GM12878 (cell line): Measurements from ENCODE around the gene CABLES1. TPM values are rescaled to one million over a fixed set of nuclear protein-coding genes. Genes with fewer than 3 reads are reported as not detected.

Experiments
- ATAC-seq: fragments of 200-7000 bp; cut with Tn5 transposase; 3 replicates; pipeline ENCODE4 v1.9.1; 2020; ENCODE audit warnings: mild to moderate bottlenecking, moderate library complexity
- BruUV-seq: library from RNA; stranded (reverse); fragments of 400-500 nt; replicated peaks from 2 replicates; lab custom pipeline; 2021; lab: Mats Ljungman, UMichigan
- CTCF ChIA-PET: fragments of 300-600 bp; sonication (Branson Sonifier 250); formaldehyde crosslinking; extraction: SDS; loops from one replicate; lab custom pipeline; 2021; ENCODE audit warnings: inconsistent platforms; lab: Yijun Ruan, JAX
- POLR2A ChIA-PET: fragments of 350-600 bp; formaldehyde crosslinking; extraction: SDS; loops from one replicate; lab custom pipeline; 2021; ENCODE audit warnings: inconsistent platforms; lab: Charles Lee
- RAD21 ChIA-PET: fragments of 300-600 bp; sonication (Branson Sonifier 250); formaldehyde crosslinking; loops from one replicate; lab custom pipeline; 2023; ENCODE audit warnings: antibody characterized with exemption; ENCODE audit not compliant: unreplicated experiment; lab: Charles Lee
- SMC1A ChIA-PET: fragments of 300-600 bp; sonication (Branson Sonifier 250); formaldehyde crosslinking; loops from one replicate; lab custom pipeline; 2023; ENCODE audit not compliant: unreplicated experiment, uncharacterized antibody; lab: Charles Lee
- DNase-seq: peaks from one replicate; pipeline ENCODE4 v3.0.0-alpha.2; 2011; ENCODE audit warnings: low read depth, low spot score
- FAIRE-seq: peaks from 3 replicates; lab custom pipeline; 2011; peaks lifted over from hg19 to GRCh38; lab: Jason Lieb, UNC
- H2AFZ ChIP-seq: 2 replicates; pipeline ENCODE4 v1.6.0; 2011; ENCODE audit warnings: low read depth, low read length, control low read depth; ENCODE audit not compliant: control insufficient read depth
- H3K27ac ChIP-seq: 2 replicates; pipeline ENCODE4 v1.5.1; 2011; ENCODE audit warnings: control low read depth; ENCODE audit not compliant: control insufficient read depth, insufficient read depth
- H3K27me3 ChIP-seq, 2 experiments: replicated peaks in 1 of 2; 2 replicates each; pipeline versions ENCODE4 v1.6.0 to v1.6.1; 2011; ENCODE audit warnings: low read length in 1 of 2; ENCODE audit not compliant: control insufficient read depth in 2 of 2, insufficient read depth in 2 of 2
- H3K36me3 ChIP-seq, 2 experiments: 2 replicates each; pipeline ENCODE4 v1.5.1; 2011; ENCODE audit warnings: low read length in 1 of 2; ENCODE audit not compliant: control insufficient read depth in 2 of 2, insufficient read depth in 2 of 2
- H3K4me1 ChIP-seq: 2 replicates; pipeline ENCODE4 v1.6.1; 2011; ENCODE audit warnings: mild to moderate bottlenecking, low read length, moderate library complexity, mixed read lengths; ENCODE audit not compliant: control insufficient read depth, insufficient read depth
- H3K4me2 ChIP-seq: 2 replicates; pipeline ENCODE4 v1.6.0; 2011; ENCODE audit warnings: control low read depth; ENCODE audit not compliant: control insufficient read depth, insufficient read depth
- H3K4me3 ChIP-seq: fragments of 200-600 bp; sonication (generic); 2 replicates; pipeline ENCODE4 v1.5.1; 2016
- H3K79me2 ChIP-seq: 2 replicates; pipeline ENCODE4 v1.6.0; 2011; ENCODE audit warnings: low read length; ENCODE audit not compliant: control insufficient read depth, insufficient read depth
- H3K9ac ChIP-seq: 2 replicates; pipeline ENCODE4 v1.8.0; 2011; ENCODE audit warnings: low read length, control low read depth, mixed read lengths; ENCODE audit not compliant: control insufficient read depth, insufficient read depth
- H3K9me3 ChIP-seq: replicated peaks from 3 replicates; pipeline ENCODE4 v1.5.1; 2011; ENCODE audit warnings: mild to moderate bottlenecking, low read length; ENCODE audit not compliant: control insufficient read depth, insufficient read depth
- H4K20me1 ChIP-seq: 2 replicates; pipeline ENCODE4 v1.6.0; 2011; ENCODE audit not compliant: control insufficient read depth, insufficient read depth
- CHD4 ChIP-seq: fragments of 200-600 bp; sonication (generic); IDR thresholded peaks from 2 replicates; pipeline ENCODE4 v1.6.1; 2016; ENCODE audit warnings: mild to moderate bottlenecking
- CREB1 ChIP-seq: IDR thresholded peaks from 2 replicates; pipeline ENCODE4 v1.6.1; 2012; ENCODE audit warnings: low read depth, mild to moderate bottlenecking, inconsistent platforms
- FOXK2 ChIP-seq: fragments of 450-650 bp; IDR thresholded peaks from 2 replicates; pipeline ENCODE4 v1.6.1; 2017; ENCODE audit warnings: mild to moderate bottlenecking, moderate library complexity
- HCFC1 ChIP-seq: fragments of 150-350 bp; IDR thresholded peaks from 2 replicates; pipeline ENCODE4 v1.6.1; 2014; ENCODE audit warnings: low read length
- HDAC6 ChIP-seq: fragments of 200-600 bp; sonication (generic); IDR thresholded peaks from one replicate; pipeline ENCODE4 v1.8.0; 2017; ENCODE audit warnings: antibody characterized with exemption; ENCODE audit not compliant: unreplicated experiment
- HDGF ChIP-seq: fragments of 450-650 bp; IDR thresholded peaks from 2 replicates; pipeline ENCODE4 v1.6.1; 2016; ENCODE audit warnings: antibody characterized with exemption
- IKZF2 ChIP-seq, 2 experiments: fragments of 450-650 bp; IDR thresholded peaks; 2 replicates each; pipeline ENCODE4 v1.6.1; 2017; ENCODE audit warnings: mild to moderate bottlenecking in 2 of 2, moderate library complexity in 2 of 2
- MYC ChIP-seq: IDR thresholded peaks from 2 replicates; pipeline ENCODE4 v1.6.1; 2011; ENCODE audit warnings: mild to moderate bottlenecking, low read length, moderate library complexity, inconsistent platforms; ENCODE audit not compliant: insufficient read depth, insufficient replicate concordance, insufficient read length, severe bottlenecking
- PRDM15 ChIP-seq: fragments of 450-650 bp; formaldehyde crosslinking; IDR thresholded peaks from 2 replicates; pipeline ENCODE4 v1.4.0; 2020; ENCODE audit warnings: mild to moderate bottlenecking, moderate library complexity
- SIX5 ChIP-seq: IDR thresholded peaks from 2 replicates; pipeline ENCODE4 v1.6.1; 2011; ENCODE audit warnings: mild to moderate bottlenecking, low read depth, low read length, moderate library complexity; ENCODE audit not compliant: severe bottlenecking
- SMARCA5 ChIP-seq: fragments of 450-650 bp; IDR thresholded peaks from 2 replicates; pipeline ENCODE4 v1.6.1; 2017; ENCODE audit warnings: mild to moderate bottlenecking
- YBX1 ChIP-seq: fragments of 450-650 bp; IDR thresholded peaks from 2 replicates; pipeline ENCODE4 v1.6.1; 2016; ENCODE audit warnings: antibody characterized with exemption
- ZNF207 ChIP-seq: fragments of 450-650 bp; IDR thresholded peaks from 2 replicates; pipeline ENCODE4 v1.6.1; 2014; ENCODE audit warnings: antibody characterized with exemption, mild to moderate bottlenecking, borderline replicate concordance
- ZNF217 ChIP-seq: fragments of 450-650 bp; IDR thresholded peaks from 2 replicates; pipeline ENCODE4 v1.6.1; 2017; ENCODE audit warnings: antibody characterized with exemption, mild to moderate bottlenecking
- WGBS: methylation state at CpG from one replicate; pipeline ENCODE4 v1.1.6; 2016; ENCODE audit warnings: low lambda C conversion rate; ENCODE audit not compliant: insufficient replicate concordance, insufficient coverage; ENCODE audit errors: missing lambda C conversion rate; 5-methylcytosine and 5-hydroxymethylcytosine counted together
- in situ Hi-C: fragments of 300-500 bp; cut with MboI; formaldehyde crosslinking; loops from 9 replicates; pipeline ENCODE4 v1.14.3; 2018; ENCODE audit warnings: mixed read lengths
- intact Hi-C: fragments of 100-400 bp; cut with micrococcal nuclease; formaldehyde crosslinking; loops from one replicate; pipeline ENCODE4 v1.14.2; 2022; ENCODE audit not compliant: unreplicated experiment
- polyA plus RNA-seq, 11 experiments: library from polyadenylated mRNA; depleted of rRNA in 4 of 11; unstranded in 6 of 11; stranded (reverse) in 5 of 11; fragments of >200 nt; fragmentation: Nextera tagmentation in 4 of 11; fragmentation: Illumina TruSeq in 1 of 11; extraction: Ambion mirVana in 4 of 11; extraction: Trizol in 1 of 11; gene quantifications; 1 replicate in 1 of 11; 2 replicates in 10 of 11; pipeline versions ENCODE4 v1.2.1 to v1.2.3, GENCODE V29; 2011 to 2016; ENCODE audit warnings: inconsistent platforms in 2 of 11, missing spikeins in 2 of 11, low read depth in 1 of 11
- total RNA-seq, 4 experiments: library from RNA; depleted of rRNA in 3 of 4; stranded (reverse); fragments of >200 nt in 3 of 4; fragmentation: Illumina TruSeq in 1 of 4; extraction: Trizol in 1 of 4; gene quantifications; 2 replicates each; pipeline versions ENCODE4 v1.2.1 to v1.2.3, GENCODE V29; 2013 to 2021
- TF ChIP-seq, protein P1 (sequence below): fragments of 150-350 bp; IDR thresholded peaks from 2 replicates; pipeline ENCODE4 v1.6.1; 2016; ENCODE audit warnings: low read depth, low read length
- TF ChIP-seq, protein P2 (sequence below): fragments of 450-650 bp; IDR thresholded peaks from 2 replicates; pipeline ENCODE4 v1.6.1; 2016; ENCODE audit warnings: mild to moderate bottlenecking

Gene CABLES1
- total and polyA plus RNA-seq, 10 of the 15 experiments (the other 5 are each of a cell fraction or from before 2014, with no cell fraction given) = 2.9 to 27.2 (median 8.2) TPM

GRCh38 chr18:23178661-23179081, 43.4 kb downstream of the CABLES1 start:
- DNase-seq (no peak), ATAC-seq (no peak), FAIRE-seq (no peak)
- H3K27me3 ChIP-seq = no peaks in the 10 kb centered on the region
- intact Hi-C loops (no loop called here), in situ Hi-C loops (no loop called here)
- peaks cover 0 to 11% of the 10 kb centered on the region in 2 experiments; a peak in 2 of 4 replicates for H3K36me3 ChIP-seq
- no peak overlapping the region for H2AFZ ChIP-seq
- H3K9me3 ChIP-seq = no peaks in the 10 kb centered on the region
- no peak overlapping the region for H3K4me2 ChIP-seq
- no peaks in the 10 kb centered on the region for H3K4me1 ChIP-seq
- ChIA-PET SMC1A (no interaction called here), CTCF (no interaction called here), RAD21 (no interaction called here), POLR2A (no interaction called here)
- H3K79me2 ChIP-seq = peaks cover 1% of the 10 kb centered on the region
- H3K4me3 ChIP-seq = no peak overlapping the region
- H3K9ac ChIP-seq = no peak overlapping the region
- BruUV-seq = no TSS peak
- H3K27ac ChIP-seq = no peak overlapping the region
- H4K20me1 ChIP-seq = no peaks in the 10 kb centered on the region
- 86% methylated on average over 6 of the region's 6 CpGs for whole genome bisulfite sequencing
- TF ChIP-seq, protein P1, sequence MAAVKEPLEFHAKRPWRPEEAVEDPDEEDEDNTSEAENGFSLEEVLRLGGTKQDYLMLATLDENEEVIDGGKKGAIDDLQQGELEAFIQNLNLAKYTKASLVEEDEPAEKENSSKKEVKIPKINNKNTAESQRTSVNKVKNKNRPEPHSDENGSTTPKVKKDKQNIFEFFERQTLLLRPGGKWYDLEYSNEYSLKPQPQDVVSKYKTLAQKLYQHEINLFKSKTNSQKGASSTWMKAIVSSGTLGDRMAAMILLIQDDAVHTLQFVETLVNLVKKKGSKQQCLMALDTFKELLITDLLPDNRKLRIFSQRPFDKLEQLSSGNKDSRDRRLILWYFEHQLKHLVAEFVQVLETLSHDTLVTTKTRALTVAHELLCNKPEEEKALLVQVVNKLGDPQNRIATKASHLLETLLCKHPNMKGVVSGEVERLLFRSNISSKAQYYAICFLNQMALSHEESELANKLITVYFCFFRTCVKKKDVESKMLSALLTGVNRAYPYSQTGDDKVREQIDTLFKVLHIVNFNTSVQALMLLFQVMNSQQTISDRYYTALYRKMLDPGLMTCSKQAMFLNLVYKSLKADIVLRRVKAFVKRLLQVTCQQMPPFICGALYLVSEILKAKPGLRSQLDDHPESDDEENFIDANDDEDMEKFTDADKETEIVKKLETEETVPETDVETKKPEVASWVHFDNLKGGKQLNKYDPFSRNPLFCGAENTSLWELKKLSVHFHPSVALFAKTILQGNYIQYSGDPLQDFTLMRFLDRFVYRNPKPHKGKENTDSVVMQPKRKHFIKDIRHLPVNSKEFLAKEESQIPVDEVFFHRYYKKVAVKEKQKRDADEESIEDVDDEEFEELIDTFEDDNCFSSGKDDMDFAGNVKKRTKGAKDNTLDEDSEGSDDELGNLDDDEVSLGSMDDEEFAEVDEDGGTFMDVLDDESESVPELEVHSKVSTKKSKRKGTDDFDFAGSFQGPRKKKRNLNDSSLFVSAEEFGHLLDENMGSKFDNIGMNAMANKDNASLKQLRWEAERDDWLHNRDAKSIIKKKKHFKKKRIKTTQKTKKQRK = no peak
- TF ChIP-seq SIX5 (no peak), HCFC1 (no peak), IKZF2 (IDR thresholded peaks at IDR 0.05) (no peak), CHD4 (no peak), HDAC6 (no peak), ZNF207 (no peak), ZNF217 (no peak), SMARCA5 (no peak), CREB1 (no peak), YBX1 (no peak), PRDM15 (CRISPR knock-in tag) (no peak), MYC (no peak), HDGF (no peak), FOXK2 (no peak)
- TF ChIP-seq, protein P2, sequence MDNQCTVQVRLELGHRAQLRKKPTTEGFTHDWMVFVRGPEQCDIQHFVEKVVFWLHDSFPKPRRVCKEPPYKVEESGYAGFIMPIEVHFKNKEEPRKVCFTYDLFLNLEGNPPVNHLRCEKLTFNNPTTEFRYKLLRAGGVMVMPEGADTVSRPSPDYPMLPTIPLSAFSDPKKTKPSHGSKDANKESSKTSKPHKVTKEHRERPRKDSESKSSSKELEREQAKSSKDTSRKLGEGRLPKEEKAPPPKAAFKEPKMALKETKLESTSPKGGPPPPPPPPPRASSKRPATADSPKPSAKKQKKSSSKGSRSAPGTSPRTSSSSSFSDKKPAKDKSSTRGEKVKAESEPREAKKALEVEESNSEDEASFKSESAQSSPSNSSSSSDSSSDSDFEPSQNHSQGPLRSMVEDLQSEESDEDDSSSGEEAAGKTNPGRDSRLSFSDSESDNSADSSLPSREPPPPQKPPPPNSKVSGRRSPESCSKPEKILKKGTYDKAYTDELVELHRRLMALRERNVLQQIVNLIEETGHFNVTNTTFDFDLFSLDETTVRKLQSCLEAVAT = no peak
